ENCODE data around the gene TOM1L1.

Gene TOM1L1

GRCh38 chr17:54974759-54975158 lies 74.1 kb downstream of the TOM1L1 start:
- Histone ChIP-seq H3K9me3 (ENCODE audit: control insufficient read depth, insufficient read depth, low read length) (no peaks in the 10 kb centered on the region), H3K4me1 (ENCODE audit: insufficient read depth, low read length) (0 out of 2 replicates have a peak, but pooled peaks cover 3% of the 10 kb centered on the region), H3K9ac (ENCODE audit: low read depth, low read length) (no peak overlapping the region), H3K36me3 (ENCODE audit: insufficient read depth, low read length) (no peaks in the 10 kb centered on the region)

- no peaks in the 10 kb centered on the region for H3K36me3 ChIP-seq (ENCODE audit: insufficient read depth, low read length)
- peaks cover 4% of the 10 kb centered on the region for H3K9me3 ChIP-seq (ENCODE audit: control insufficient read depth, insufficient read depth, low read length)
- no peak overlapping the region for H3K9ac ChIP-seq (ENCODE audit: low read depth, low read length)
- no peaks in the 10 kb centered on the region for H3K4me1 ChIP-seq (ENCODE audit: insufficient read depth, low read length)
These were observed 75.7 kb downstream of the TOM1L1 start for GRCh38 chr17:54976316-54976715.

GRCh38 chr17:54977744-54978143 lies 77.1 kb downstream of the TOM1L1 start:
- Histone ChIP-seq H3K9ac (ENCODE audit: low read depth, low read length) (no peak overlapping the region), H3K4me1 (ENCODE audit: insufficient read depth, low read length) (no peaks in the 10 kb centered on the region), H3K36me3 (ENCODE audit: insufficient read depth, low read length) (no peaks in the 10 kb centered on the region), H3K9me3 (ENCODE audit: control insufficient read depth, insufficient read depth, low read length) (peaks cover 4% of the 10 kb centered on the region)

- Histone ChIP-seq H3K36me3 (ENCODE audit: insufficient read depth, low read length) (no peaks in the 10 kb centered on the region; the same call in 1 of the 2 replicates), H3K4me1 (ENCODE audit: insufficient read depth, low read length) (no peaks in the 10 kb centered on the region), H3K9ac (ENCODE audit: low read depth, low read length) (no peak overlapping the region), H3K9me3 (ENCODE audit: control insufficient read depth, insufficient read depth, low read length) (peaks cover 4% of the 10 kb centered on the region)
These were observed 79.0 kb downstream of the TOM1L1 start for GRCh38 chr17:54979657-54980056.

- no peaks in the 10 kb centered on the region for H3K4me1 ChIP-seq (ENCODE audit: insufficient read depth, low read length)
- no peaks in the 10 kb centered on the region; the same call in 1 of the 2 replicates for H3K36me3 ChIP-seq (ENCODE audit: insufficient read depth, low read length)
- no peak overlapping the region for H3K9ac ChIP-seq (ENCODE audit: low read depth, low read length)
- H3K9me3 ChIP-seq (ENCODE audit: control insufficient read depth, insufficient read depth, low read length): peaks cover 4% of the 10 kb centered on the region
These were observed 79.7 kb downstream of the TOM1L1 start for GRCh38 chr17:54980375-54980774.

GRCh38 chr17:54982399-54982798 lies 81.7 kb downstream of the TOM1L1 start:
- H3K4me1 ChIP-seq (ENCODE audit: insufficient read depth, low read length): peaks cover 5% of the 10 kb centered on the region; the same call in 1 of the 2 replicates
- no peaks in the 10 kb centered on the region; the same call in 1 of the 2 replicates for H3K36me3 ChIP-seq (ENCODE audit: insufficient read depth, low read length)
- H3K9me3 ChIP-seq (ENCODE audit: control insufficient read depth, insufficient read depth, low read length): peaks cover 4% of the 10 kb centered on the region
- H3K9ac ChIP-seq (ENCODE audit: low read depth, low read length): no peak overlapping the region

GRCh38 chr17:54983260-54983659 lies 82.6 kb downstream of the TOM1L1 start:
- Histone ChIP-seq H3K4me1 (ENCODE audit: insufficient read depth, low read length) (peaks cover 5% of the 10 kb centered on the region; the same call in 1 of the 2 replicates), H3K36me3 (ENCODE audit: insufficient read depth, low read length) (no peaks in the 10 kb centered on the region; the same call in 1 of the 2 replicates), H3K9me3 (ENCODE audit: control insufficient read depth, insufficient read depth, low read length) (peaks cover 4% of the 10 kb centered on the region), H3K9ac (ENCODE audit: low read depth, low read length) (no peak overlapping the region)

- Histone ChIP-seq H3K9me3 (ENCODE audit: control insufficient read depth, insufficient read depth, low read length) (no peaks in the 10 kb centered on the region), H3K4me1 (ENCODE audit: insufficient read depth, low read length) (peaks cover 5% of the 10 kb centered on the region; the same call in 1 of the 2 replicates), H3K36me3 (ENCODE audit: insufficient read depth, low read length) (no peaks in the 10 kb centered on the region; the same call in 1 of the 2 replicates), H3K9ac (ENCODE audit: low read depth, low read length) (no peak overlapping the region)
These were observed 84.8 kb downstream of the TOM1L1 start for GRCh38 chr17:54985476-54985875.

GRCh38 chr17:54990118-54990517 lies 89.5 kb downstream of the TOM1L1 start:
- Histone ChIP-seq H3K36me3 (ENCODE audit: insufficient read depth, low read length) (no peaks in the 10 kb centered on the region), H3K9ac (ENCODE audit: low read depth, low read length) (no peak overlapping the region), H3K9me3 (ENCODE audit: control insufficient read depth, insufficient read depth, low read length) (no peaks in the 10 kb centered on the region), H3K4me1 (ENCODE audit: insufficient read depth, low read length) (peaks cover 5% of the 10 kb centered on the region; the same call in 1 of the 2 replicates)

- no peak overlapping the region for H3K9ac ChIP-seq (ENCODE audit: low read depth, low read length)
- H3K36me3 ChIP-seq (ENCODE audit: insufficient read depth, low read length): peaks cover 3% of the 10 kb centered on the region; the same call in 1 of the 2 replicates
- H3K9me3 ChIP-seq (ENCODE audit: control insufficient read depth, insufficient read depth, low read length): no peaks in the 10 kb centered on the region
- peaks cover 5% of the 10 kb centered on the region; the same call in 1 of the 2 replicates for H3K4me1 ChIP-seq (ENCODE audit: insufficient read depth, low read length)
These were observed 90.9 kb downstream of the TOM1L1 start for GRCh38 chr17:54991567-54991966.

GRCh38 chr17:54992797-54993639 lies 92.4 kb downstream of the TOM1L1 start:
- Histone ChIP-seq H3K4me1 (ENCODE audit: insufficient read depth, low read length) (no peaks in the 10 kb centered on the region), H3K36me3 (ENCODE audit: insufficient read depth, low read length) (peaks cover 3% of the 10 kb centered on the region; the same call in 1 of the 2 replicates), H3K9ac (ENCODE audit: low read depth, low read length) (no peak overlapping the region), H3K9me3 (ENCODE audit: control insufficient read depth, insufficient read depth, low read length) (no peaks in the 10 kb centered on the region)

- Histone ChIP-seq H3K4me1 (ENCODE audit: insufficient read depth, low read length) (no peaks in the 10 kb centered on the region), H3K36me3 (ENCODE audit: insufficient read depth, low read length) (peaks cover 3% of the 10 kb centered on the region; the same call in 1 of the 2 replicates), H3K9ac (ENCODE audit: low read depth, low read length) (no peak overlapping the region), H3K9me3 (ENCODE audit: control insufficient read depth, insufficient read depth, low read length) (no peaks in the 10 kb centered on the region)
These were observed 95.8 kb downstream of the TOM1L1 start for GRCh38 chr17:54996441-54996840.

- Histone ChIP-seq H3K9me3 (ENCODE audit: control insufficient read depth, insufficient read depth, low read length) (no peaks in the 10 kb centered on the region), H3K9ac (ENCODE audit: low read depth, low read length) (no peak overlapping the region), H3K36me3 (ENCODE audit: insufficient read depth, low read length) (no peaks in the 10 kb centered on the region), H3K4me1 (ENCODE audit: insufficient read depth, low read length) (peaks cover 7% of the 10 kb centered on the region; the same call in 1 of the 2 replicates)
These were observed 101.8 kb downstream of the TOM1L1 start for GRCh38 chr17:55002458-55002857.

- Histone ChIP-seq H3K9me3 (ENCODE audit: control insufficient read depth, insufficient read depth, low read length) (no peaks in the 10 kb centered on the region), H3K9ac (ENCODE audit: low read depth, low read length) (no peak overlapping the region), H3K4me1 (ENCODE audit: insufficient read depth, low read length) (peaks cover 7% of the 10 kb centered on the region; the same call in 1 of the 2 replicates), H3K36me3 (ENCODE audit: insufficient read depth, low read length) (no peaks in the 10 kb centered on the region)
These were observed 103.8 kb downstream of the TOM1L1 start for GRCh38 chr17:55004484-55004883.

GRCh38 chr17:55005520-55005919 lies 104.9 kb downstream of the TOM1L1 start:
- H3K4me1 ChIP-seq (ENCODE audit: insufficient read depth, low read length): peaks cover 7% of the 10 kb centered on the region; the same call in 1 of the 2 replicates
- no peaks in the 10 kb centered on the region for H3K9me3 ChIP-seq (ENCODE audit: control insufficient read depth, insufficient read depth, low read length)
- no peaks in the 10 kb centered on the region for H3K36me3 ChIP-seq (ENCODE audit: insufficient read depth, low read length)
- H3K9ac ChIP-seq (ENCODE audit: low read depth, low read length): no peak overlapping the region
